Spleen (tissue), 11 donors: ENCODE data around the gene COBL. TPM values are rescaled to one million over a fixed set of nuclear protein-coding genes. Genes with fewer than 3 reads are reported as not detected.

Source experiments
- DNase-seq: peaks from one replicate; pipeline ENCODE4 v3.0.0-alpha.2; 2020
- H3K27ac ChIP-seq, 8 donors: fragments of 200-600 bp; sonication (generic) in 7 of 8; 1 replicate in 4 of 8; 2 replicates in 4 of 8; pipeline versions ENCODE4 v1.5.0 to v1.8.0; 2016 to 2021; ENCODE audit warnings: inconsistent platforms in 4 of 8, mild to moderate bottlenecking in 4 of 8, moderate library complexity in 1 of 8
- H3K27me3 ChIP-seq, 7 donors: fragments of 200-600 bp; sonication (generic) in 6 of 7; replicated peaks in 1 of 7; 1 replicate in 4 of 7; 2 replicates in 3 of 7; pipeline versions ENCODE4 v1.5.0 to v1.8.0; 2016 to 2021; ENCODE audit warnings: inconsistent platforms in 3 of 7, mild to moderate bottlenecking in 1 of 7
- H3K36me3 ChIP-seq, 6 donors: fragments of 200-600 bp; sonication (generic) in 5 of 6; 1 replicate in 4 of 6; 2 replicates in 2 of 6; pipeline versions ENCODE4 v1.5.0 to v1.8.0; 2016 to 2021; ENCODE audit warnings: inconsistent platforms in 2 of 6
- H3K4me1 ChIP-seq, 6 donors: fragments of 200-600 bp; sonication (generic) in 5 of 6; 1 replicate in 3 of 6; 2 replicates in 3 of 6; pipeline versions ENCODE4 v1.5.0 to v1.8.0; 2016 to 2021; ENCODE audit warnings: inconsistent platforms in 3 of 6
- H3K4me3 ChIP-seq, 8 donors: fragments of 200-600 bp; sonication (generic) in 7 of 8; 1 replicate in 4 of 8; 2 replicates in 4 of 8; pipeline versions ENCODE4 v1.5.0 to v1.8.0; 2016 to 2021; ENCODE audit warnings: inconsistent platforms in 4 of 8, mild to moderate bottlenecking in 4 of 8, moderate library complexity in 2 of 8
- H3K9me3 ChIP-seq, 8 donors: fragments of 200-600 bp; sonication (generic) in 7 of 8; 1 replicate in 4 of 8; 2 replicates in 4 of 8; pipeline versions ENCODE4 v1.5.0 to v1.8.0; 2016 to 2021; ENCODE audit warnings: inconsistent platforms in 4 of 8
- CTCF ChIP-seq, 11 experiments: fragments of 200-600 bp in 7 of 11; fragments of 450-650 bp in 4 of 11; sonication (generic) in 4 of 11; IDR thresholded peaks in 8 of 11; conservative IDR thresholded peaks in 3 of 11; 1 replicate in 7 of 11; 2 replicates in 4 of 11; pipeline versions ENCODE4 v1.4.0 to v1.8.0; 2016 to 2021; ENCODE audit warnings: antibody characterized with exemption in 11 of 11, inconsistent platforms in 4 of 11, mild to moderate bottlenecking in 1 of 11
- POLR2A ChIP-seq, 3 donors: fragments of 450-650 bp; IDR thresholded peaks; one replicate each; pipeline ENCODE4 v1.5.1; 2017; ENCODE audit warnings: antibody characterized with exemption in 3 of 3, mild to moderate bottlenecking in 1 of 3
- POLR2AphosphoS5 ChIP-seq, 3 donors: sonication (generic); formaldehyde crosslinking; IDR thresholded peaks; one replicate each; pipeline ENCODE4 v1.5.1; 2017; ENCODE audit warnings: antibody characterized with exemption in 3 of 3
- WGBS, 5 donors: extraction: QIAGEN DNeasy Blood & Tissue Kit in 3 of 5; methylation state at CpG; one replicate each; pipeline versions ENCODE4 v1.1.5 to v1.1.7; 2013 to 2018; 5-methylcytosine and 5-hydroxymethylcytosine counted together
- intact Hi-C: fragments of 100-400 bp; cut with DNase I; formaldehyde crosslinking; loops from one replicate; pipeline ENCODE4 v1.15.0; 2023; ENCODE audit warnings: low total_unique reads
- polyA plus RNA-seq, 3 donors: library from polyadenylated mRNA; stranded (reverse); fragments of 200-250 nt; gene quantifications; one replicate each; pipeline ENCODE4 v1.2.1, GENCODE V29; 2013
- total RNA-seq, 7 donors: library from RNA; depleted of rRNA in 3 of 7; stranded (reverse); fragments of >200 nt in 3 of 7; fragmentation: NEBNext Ultra II Directional in 4 of 7; extraction: Animal tissue kit (Norgen Biotek cat#: 25700) in 4 of 7; gene quantifications; one replicate each; pipeline versions ENCODE4 v1.1.0 to v1.2.1, GENCODE V29; 2016 to 2021
- donor health status: healthy with polysubstance abuse.
- donor health status: DM: no; HTN: no; CAD: no; lungs with moderate emphysema.
- donor health status: DM: no; HTN: no; CAD: no.
- donor health status: Bipolar disorder and iron deficiency.
- donor health status: healthy.
- donor health status: DM: no; HTN: no; CAD: no.
- donor health status: DM: yes; HTN: yes; CAD: no.

COBL gene
- total and polyA plus RNA-seq, 10 donors, result 0.09 to 0.80 (median 0.57) TPM; not detected in 1

DNA sequence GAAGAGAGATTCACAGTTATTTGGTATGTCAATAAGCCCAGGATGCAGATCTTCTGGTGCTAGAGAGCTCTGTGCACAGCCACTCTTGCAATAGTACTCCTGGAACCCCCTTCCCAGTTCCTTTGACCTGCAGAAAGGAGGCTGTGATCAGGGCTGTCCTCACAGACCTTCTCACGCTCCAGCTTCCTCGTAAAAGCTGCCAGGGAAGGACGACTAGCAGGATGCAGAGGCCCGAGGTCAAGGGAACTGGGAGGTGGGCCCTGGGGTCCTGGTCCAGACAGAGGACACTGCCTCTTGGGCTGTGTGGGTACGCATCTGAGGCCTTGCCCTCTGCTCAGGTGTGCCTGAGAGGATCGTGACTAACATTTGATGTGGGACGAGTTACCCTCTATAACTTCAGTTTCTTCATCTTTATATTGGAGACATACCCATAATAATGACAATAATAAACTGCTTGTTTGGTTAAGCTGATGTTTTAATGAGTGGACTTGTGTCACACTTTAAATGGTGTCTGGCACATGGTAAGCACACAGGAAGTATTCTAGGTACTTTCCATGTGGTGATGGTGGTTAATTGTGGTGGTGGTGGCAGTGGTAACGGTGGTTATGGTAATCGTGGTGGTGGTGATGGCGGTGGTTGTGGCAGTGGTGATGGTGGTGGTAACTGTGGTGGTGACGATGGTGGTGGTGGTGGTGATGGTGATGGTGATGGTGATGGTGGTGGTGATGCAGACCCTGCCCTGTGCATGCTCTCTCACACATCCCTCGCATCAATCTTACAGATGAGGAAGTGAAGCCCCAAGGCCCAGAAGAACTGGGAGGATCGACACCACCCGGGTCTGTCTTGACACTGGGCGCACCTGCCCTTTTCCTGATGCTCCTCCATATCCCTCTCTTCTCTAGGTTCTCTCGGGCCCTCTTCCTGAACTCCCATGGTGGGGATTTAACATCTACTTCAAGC, 298.8 kb downstream of the COBL start:
- WGBS, 5 donors, result 78 to 88% (median 83%) methylated on average over 12 to 16 of the region's 16 CpGs
- no peaks in the 10 kb centered on the region for H3K27me3 ChIP-seq
- H3K27ac ChIP-seq, result no peak overlapping the region
- intact Hi-C loops, result no loop called here
- DNase-seq, result no peak
- no peaks in the 10 kb centered on the region for H3K9me3 ChIP-seq
- TF ChIP-seq CTCF (IDR thresholded peaks at IDR 0.05 in 8 of 11, conservative IDR thresholded peaks at IDR 0.05 in 3 of 11), result no peak
- TF ChIP-seq POLR2AphosphoS5 (IDR thresholded peaks at IDR 0.05), result no peak
- H3K4me3 ChIP-seq, result no peak overlapping the region
- H3K4me1 ChIP-seq, result no peaks in the 10 kb centered on the region
- no peaks in the 10 kb centered on the region for H3K36me3 ChIP-seq

DNA sequence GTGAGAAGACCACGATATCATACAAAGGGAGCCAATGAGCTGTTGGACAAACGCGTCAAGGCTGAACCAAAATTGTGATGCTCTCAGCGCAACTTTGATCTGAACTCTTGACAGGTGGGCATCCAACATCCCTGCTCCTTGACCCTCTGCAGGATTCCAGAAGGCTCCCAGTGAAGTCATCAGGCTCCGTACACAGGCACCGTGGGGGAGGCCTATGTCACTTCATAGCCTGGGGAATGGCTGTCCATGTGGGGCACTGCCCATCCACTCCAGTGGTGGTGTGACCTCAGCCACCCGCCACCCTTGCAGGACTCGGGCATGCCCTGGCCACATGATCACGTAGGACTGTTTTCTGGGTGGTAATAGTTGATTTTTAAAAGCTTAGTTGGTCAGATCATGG, 300.1 kb downstream of the COBL start:
- no peaks in the 10 kb centered on the region for H3K27me3 ChIP-seq
- 88 to 97% (median 91%) methylated on average over 9 of the region's 9 CpGs for WGBS, 5 donors
- H3K4me3 ChIP-seq, result no peak overlapping the region
- TF ChIP-seq CTCF (IDR thresholded peaks at IDR 0.05 in 8 of 11, conservative IDR thresholded peaks at IDR 0.05 in 3 of 11) (no peak), POLR2A (IDR thresholded peaks at IDR 0.05) (no peak), POLR2AphosphoS5 (IDR thresholded peaks at IDR 0.05) (no peak)
- no peak for DNase-seq
- no peak overlapping the region for H3K27ac ChIP-seq
- H3K4me1 ChIP-seq, result no peaks in the 10 kb centered on the region
- intact Hi-C loops, result no loop called here
- H3K9me3 ChIP-seq, result no peaks in the 10 kb centered on the region
- H3K36me3 ChIP-seq, result no peaks in the 10 kb centered on the region

- no peaks in the 10 kb centered on the region for H3K9me3 ChIP-seq
- intact Hi-C loops, result no loop called here
- no peaks in the 10 kb centered on the region for H3K36me3 ChIP-seq
- H3K27me3 ChIP-seq, result no peaks in the 10 kb centered on the region
- 84 to 94% (median 90%) methylated on average over 11 of the region's 11 CpGs for WGBS, 5 donors
- no peak overlapping the region for H3K27ac ChIP-seq
- no peak for DNase-seq
- no peaks in the 10 kb centered on the region for H3K4me1 ChIP-seq
- no peak for TF ChIP-seq POLR2AphosphoS5 (IDR thresholded peaks at IDR 0.05)
- no peak for TF ChIP-seq POLR2A (IDR thresholded peaks at IDR 0.05)
- TF ChIP-seq CTCF (IDR thresholded peaks at IDR 0.05 in 8 of 11, conservative IDR thresholded peaks at IDR 0.05 in 3 of 11), result no peak
- H3K4me3 ChIP-seq, result no peak overlapping the region
These were observed 301.0 kb downstream of the COBL start for GRCh38 chr7:51015581-51015980.

GRCh38 chr7:51014811-51015210, 301.8 kb downstream of the COBL start:
- no peak for DNase-seq
- WGBS, 5 donors, result 83 to 91% (median 89%) methylated on average over 15 to 16 of the region's 16 CpGs
- Histone ChIP-seq H3K9me3 (no peaks in the 10 kb centered on the region), H3K27me3 (no peaks in the 10 kb centered on the region), H3K27ac (no peak overlapping the region), H3K4me3 (no peak overlapping the region), H3K4me1 (no peaks in the 10 kb centered on the region), H3K36me3 (no peaks in the 10 kb centered on the region)
- no peak for TF ChIP-seq CTCF (IDR thresholded peaks at IDR 0.05 in 8 of 11, conservative IDR thresholded peaks at IDR 0.05 in 3 of 11)
- no peak for TF ChIP-seq POLR2AphosphoS5 (IDR thresholded peaks at IDR 0.05)
- no peak for TF ChIP-seq POLR2A (IDR thresholded peaks at IDR 0.05)
- intact Hi-C loops, result no loop called here
